Hematopoietic multipotent progenitor cell treated with erythropoietin and hydrocortisone succinate and interleukin-3 and kit ligand, for 4 days (in vitro differentiated cells): Measurements from ENCODE around the gene AGBL3.
A peak's percentile ranks its signal among the peaks of the same experiment; 100 is the strongest.

Experiments
- DNase-seq: peaks from one replicate; pipeline ENCODE4 v3.0.0-alpha.2; 2015

Gene AGBL3

GRCh38 chr7:134986363-134987251 is at the start of gene AGBL3:
AGBL3 (plus strand) TSS chr7:134986508; CDS start chr7:134987934, 1,426 bp downstream.
- peak; percentile 97 for DNase-seq

GRCh38 chr7:134936893-134937510 is 49.3 kb upstream of the AGBL3 start:
- DNase-seq = no peak

GRCh38 chr7:134938141-134938540 is 48.2 kb upstream of the AGBL3 start:
- no peak for DNase-seq

GRCh38 chr7:134939136-134939535 is 47.2 kb upstream of the AGBL3 start:
- DNase-seq = no peak

- DNase-seq = no peak
Observed at GRCh38 chr7:134940729-134941128, 45.6 kb upstream of the AGBL3 start.

GRCh38 chr7:134941185-134941900 is 45.0 kb upstream of the AGBL3 start:
- DNase-seq = no peak

- no peak for DNase-seq
Observed at GRCh38 chr7:134941952-134942351, 44.4 kb upstream of the AGBL3 start.

GRCh38 chr7:134942690-134943466 is 43.4 kb upstream of the AGBL3 start:
- no peak for DNase-seq

- peak; percentile 62 for DNase-seq
Observed at GRCh38 chr7:134943785-134944400, 42.4 kb upstream of the AGBL3 start.

GRCh38 chr7:134945691-134946090 is 40.6 kb upstream of the AGBL3 start:
- DNase-seq = no peak

- DNase-seq = no peak
Observed at GRCh38 chr7:134946260-134946659, 40.0 kb upstream of the AGBL3 start.

GRCh38 chr7:134947329-134947728 is 39.0 kb upstream of the AGBL3 start:
- DNase-seq = no peak

- DNase-seq = no peak
Observed at GRCh38 chr7:134947831-134948230, 38.5 kb upstream of the AGBL3 start.

- no peak for DNase-seq
Observed at GRCh38 chr7:134948246-134948645, 38.1 kb upstream of the AGBL3 start.

GRCh38 chr7:134948736-134949135 is 37.6 kb upstream of the AGBL3 start:
- DNase-seq = no peak

- peak; percentile 38 for DNase-seq
Observed at GRCh38 chr7:134949171-134949570, 37.1 kb upstream of the AGBL3 start.

- DNase-seq = peak; percentile 74
Observed at GRCh38 chr7:134954197-134955082, 31.9 kb upstream of the AGBL3 start.

- no peak for DNase-seq
Observed at GRCh38 chr7:134957005-134957404, 29.3 kb upstream of the AGBL3 start.

GRCh38 chr7:134959810-134960209 is 26.5 kb upstream of the AGBL3 start:
- DNase-seq = no peak

GRCh38 chr7:134962270-134962780 is 24.0 kb upstream of the AGBL3 start:
- peak; percentile 11 for DNase-seq

GRCh38 chr7:134963036-134963435 is 23.3 kb upstream of the AGBL3 start:
- DNase-seq = no peak
